AG08396 (cell line): ENCODE measurements around the gene EVI2A.

ENCODE experiments used
- DNase-seq: peaks from one replicate; pipeline ENCODE4 v3.0.0; 2012; ENCODE audit warnings: low spot score, mixed read lengths

EVI2A gene

GRCh38 chr17:31273516-31273915 is 47.9 kb downstream of the EVI2A start:
- no peak for DNase-seq

GRCh38 chr17:31272803-31273202 is 48.6 kb downstream of the EVI2A start:
- DNase-seq: no peak

- no peak for DNase-seq
Measured at GRCh38 chr17:31272236-31272635, 49.2 kb downstream of the EVI2A start.

GRCh38 chr17:31269578-31269983 is 51.8 kb downstream of the EVI2A start:
- DNase-seq: peak; percentile 70

- DNase-seq: no peak
Measured at GRCh38 chr17:31269036-31269577, 52.3 kb downstream of the EVI2A start.
